ENCODE results near the gene PPARD.
A peak's percentile ranks its signal among the peaks of the same experiment; 100 is the strongest.

Gene PPARD

GRCh38 chr6:35411066-35411465, 68.7 kb downstream of the PPARD start:
- H3K36me3 ChIP-seq (ENCODE audit: control insufficient read depth in 1 of 2, insufficient read depth in 2 of 2, low read depth in 1 of 2, low read length in 2 of 2), result peaks cover 22 to 32% of the 10 kb centered on the region in 2 experiments
- WGBS, result 95% methylated on average over 9 of the region's 9 CpGs
- H3K9ac ChIP-seq (ENCODE audit: low read length), result no peak overlapping the region
- peaks cover 12% of the 10 kb centered on the region for H3K4me1 ChIP-seq (ENCODE audit: control insufficient read depth, insufficient read depth, low read depth, low read length)
- H2BK12ac ChIP-seq (ENCODE audit: low read length in 2 of 2), result no peak overlapping the region
- H2BK5ac ChIP-seq (ENCODE audit: low read depth, low read length, poor library complexity, severe bottlenecking), result no peak overlapping the region
- no peak for DNase-seq
- peak overlapping the region; percentile 24 for H4K91ac ChIP-seq (ENCODE audit: low read length)
- no peaks in the 10 kb centered on the region for H3K9me3 ChIP-seq (ENCODE audit: control insufficient read depth, low read length)
- no peak overlapping the region for H2AK5ac ChIP-seq (ENCODE audit: low read length, severe bottlenecking)
- H3K27me3 ChIP-seq (ENCODE audit: control insufficient read depth in 1 of 2, insufficient read depth in 1 of 2, low read length in 2 of 2), result no peaks in the 10 kb centered on the region
- no peak overlapping the region for H3K4me3 ChIP-seq (ENCODE audit: insufficient read depth in 1 of 2, low read depth in 1 of 2, low read length in 2 of 2)
- peaks cover 6% of the 10 kb centered on the region for H3K79me1 ChIP-seq (replicated peaks; ENCODE audit: low read length, poor library complexity, severe bottlenecking)
- no peak overlapping the region for H2AFZ ChIP-seq (ENCODE audit: low read depth, low read length)
- H3K4ac ChIP-seq (ENCODE audit: low read depth in 1 of 2, low read length in 2 of 2), result no peak overlapping the region
- H3K23ac ChIP-seq (ENCODE audit: low read length in 2 of 2), result no peak overlapping the region
- H2BK120ac ChIP-seq (ENCODE audit: low read depth, low read length), result no peak overlapping the region
- no peak overlapping the region for H3K27ac ChIP-seq (ENCODE audit: low read length, poor library complexity, severe bottlenecking)
- H3K4me2 ChIP-seq (ENCODE audit: low read length, poor library complexity, severe bottlenecking), result no peak overlapping the region
- H3K14ac ChIP-seq (ENCODE audit: low read length in 2 of 2), result no peak overlapping the region
- H2BK15ac ChIP-seq (ENCODE audit: low read depth, poor library complexity, severe bottlenecking), result no peak overlapping the region
- no peak overlapping the region for H4K8ac ChIP-seq (ENCODE audit: low read length)
- H3K18ac ChIP-seq (ENCODE audit: low read depth in 1 of 2, low read length in 2 of 2), result no peak overlapping the region

DNA sequence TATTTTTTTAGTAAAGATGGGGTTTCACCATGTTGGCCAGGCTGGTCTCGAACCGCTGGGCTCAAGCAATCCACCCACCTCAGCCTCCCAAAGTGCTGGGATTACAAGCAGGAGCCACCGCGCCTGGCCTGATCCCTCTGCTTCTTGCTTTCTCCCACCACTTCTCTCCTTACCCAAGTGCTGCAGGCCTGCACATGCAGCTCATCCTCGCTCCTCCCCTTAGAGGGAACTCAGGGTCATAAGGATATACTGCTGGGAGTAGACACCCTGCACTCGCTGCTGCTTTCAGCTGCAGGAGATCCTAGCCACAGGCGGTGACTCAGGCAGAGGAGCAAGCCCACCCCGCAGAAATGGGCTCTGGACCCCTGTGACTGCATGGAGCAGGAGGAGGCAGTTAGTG, 69.7 kb downstream of the PPARD start:
- Histone ChIP-seq H2BK15ac (ENCODE audit: low read depth, poor library complexity, severe bottlenecking) (no peak overlapping the region), H4K91ac (ENCODE audit: low read length) (no peak overlapping the region), H3K27ac (ENCODE audit: low read length, poor library complexity, severe bottlenecking) (no peak overlapping the region), H3K79me1 (replicated peaks; ENCODE audit: low read length, poor library complexity, severe bottlenecking) (peaks cover 6% of the 10 kb centered on the region), H3K23ac (ENCODE audit: low read length in 2 of 2) (no peak overlapping the region), H3K4me1 (ENCODE audit: control insufficient read depth, insufficient read depth, low read depth, low read length) (peaks cover 5% of the 10 kb centered on the region), H4K8ac (ENCODE audit: low read length) (no peak overlapping the region), H3K9ac (ENCODE audit: low read length) (no peak overlapping the region), H3K36me3 (ENCODE audit: control insufficient read depth in 1 of 2, insufficient read depth in 2 of 2, low read depth in 1 of 2, low read length in 2 of 2) (peaks cover 23 to 38% of the 10 kb centered on the region in 2 experiments), H2BK5ac (ENCODE audit: low read depth, low read length, poor library complexity, severe bottlenecking) (no peak overlapping the region), H2BK120ac (ENCODE audit: low read depth, low read length) (no peak overlapping the region), H3K14ac (ENCODE audit: low read length in 2 of 2) (no peak overlapping the region), H3K9me3 (ENCODE audit: control insufficient read depth, low read length) (no peaks in the 10 kb centered on the region), H2BK12ac (ENCODE audit: low read length in 2 of 2) (no peak overlapping the region), H3K4me2 (ENCODE audit: low read length, poor library complexity, severe bottlenecking) (no peak overlapping the region), H3K27me3 (ENCODE audit: control insufficient read depth in 1 of 2, insufficient read depth in 1 of 2, low read length in 2 of 2) (no peaks in the 10 kb centered on the region), H3K4me3 (ENCODE audit: insufficient read depth in 1 of 2, low read depth in 1 of 2, low read length in 2 of 2) (no peak overlapping the region), H2AK5ac (ENCODE audit: low read length, severe bottlenecking) (no peak overlapping the region), H3K18ac (ENCODE audit: low read depth in 1 of 2, low read length in 2 of 2) (no peak overlapping the region), H3K4ac (ENCODE audit: low read depth in 1 of 2, low read length in 2 of 2) (no peak overlapping the region), H2AFZ (ENCODE audit: low read depth, low read length) (no peak overlapping the region)
- no peak for DNase-seq
- 97% methylated on average over 8 of the region's 8 CpGs for WGBS

DNA sequence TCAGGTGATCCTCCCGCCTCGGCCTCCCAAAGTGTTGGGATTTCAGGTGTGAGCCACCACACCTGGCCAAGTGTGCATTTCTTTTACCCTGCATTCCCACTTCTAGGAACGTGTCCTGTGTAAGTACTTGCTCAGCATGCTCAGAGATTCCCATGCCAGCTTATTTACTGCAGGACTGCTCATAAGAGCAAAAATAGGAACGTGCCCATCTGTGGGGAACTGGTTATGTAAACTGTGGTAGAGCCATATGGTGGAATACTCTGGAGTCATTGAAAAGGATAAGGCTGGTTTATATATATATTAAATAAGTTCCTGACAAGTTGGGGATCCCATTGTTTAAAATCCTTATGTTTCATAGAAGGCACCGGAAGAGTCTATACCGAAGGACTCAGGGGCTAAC, 71.6 kb downstream of the PPARD start:
- Histone ChIP-seq H2BK120ac (ENCODE audit: low read depth, low read length) (no peak overlapping the region), H2BK12ac (ENCODE audit: low read length in 2 of 2) (no peak overlapping the region), H3K4me3 (ENCODE audit: insufficient read depth in 1 of 2, low read depth in 1 of 2, low read length in 2 of 2) (no peak overlapping the region), H3K27me3 (ENCODE audit: control insufficient read depth in 1 of 2, insufficient read depth in 1 of 2, low read length in 2 of 2) (no peaks in the 10 kb centered on the region), H3K4ac (ENCODE audit: low read depth in 1 of 2, low read length in 2 of 2) (no peak overlapping the region), H3K36me3 (ENCODE audit: control insufficient read depth in 1 of 2, insufficient read depth in 2 of 2, low read depth in 1 of 2, low read length in 2 of 2) (peaks cover 29 to 48% of the 10 kb centered on the region in 2 experiments), H4K8ac (ENCODE audit: low read length) (no peak overlapping the region), H4K91ac (ENCODE audit: low read length) (no peak overlapping the region), H2BK15ac (ENCODE audit: low read depth, poor library complexity, severe bottlenecking) (no peak overlapping the region), H3K79me1 (replicated peaks; ENCODE audit: low read length, poor library complexity, severe bottlenecking) (no peaks in the 10 kb centered on the region), H3K14ac (ENCODE audit: low read length in 2 of 2) (no peak overlapping the region), H2AK5ac (ENCODE audit: low read length, severe bottlenecking) (no peak overlapping the region), H2AFZ (ENCODE audit: low read depth, low read length) (no peak overlapping the region), H3K27ac (ENCODE audit: low read length, poor library complexity, severe bottlenecking) (no peak overlapping the region), H3K4me1 (ENCODE audit: control insufficient read depth, insufficient read depth, low read depth, low read length) (peaks cover 4% of the 10 kb centered on the region), H3K18ac (ENCODE audit: low read depth in 1 of 2, low read length in 2 of 2) (no peak overlapping the region), H2BK5ac (ENCODE audit: low read depth, low read length, poor library complexity, severe bottlenecking) (no peak overlapping the region), H3K4me2 (ENCODE audit: low read length, poor library complexity, severe bottlenecking) (no peak overlapping the region), H3K9ac (ENCODE audit: low read length) (no peak overlapping the region), H3K23ac (ENCODE audit: low read length in 2 of 2) (no peak overlapping the region), H3K9me3 (ENCODE audit: control insufficient read depth, low read length) (no peaks in the 10 kb centered on the region)
- no peak for DNase-seq
- WGBS, result 97% methylated on average over 6 of the region's 6 CpGs

DNA sequence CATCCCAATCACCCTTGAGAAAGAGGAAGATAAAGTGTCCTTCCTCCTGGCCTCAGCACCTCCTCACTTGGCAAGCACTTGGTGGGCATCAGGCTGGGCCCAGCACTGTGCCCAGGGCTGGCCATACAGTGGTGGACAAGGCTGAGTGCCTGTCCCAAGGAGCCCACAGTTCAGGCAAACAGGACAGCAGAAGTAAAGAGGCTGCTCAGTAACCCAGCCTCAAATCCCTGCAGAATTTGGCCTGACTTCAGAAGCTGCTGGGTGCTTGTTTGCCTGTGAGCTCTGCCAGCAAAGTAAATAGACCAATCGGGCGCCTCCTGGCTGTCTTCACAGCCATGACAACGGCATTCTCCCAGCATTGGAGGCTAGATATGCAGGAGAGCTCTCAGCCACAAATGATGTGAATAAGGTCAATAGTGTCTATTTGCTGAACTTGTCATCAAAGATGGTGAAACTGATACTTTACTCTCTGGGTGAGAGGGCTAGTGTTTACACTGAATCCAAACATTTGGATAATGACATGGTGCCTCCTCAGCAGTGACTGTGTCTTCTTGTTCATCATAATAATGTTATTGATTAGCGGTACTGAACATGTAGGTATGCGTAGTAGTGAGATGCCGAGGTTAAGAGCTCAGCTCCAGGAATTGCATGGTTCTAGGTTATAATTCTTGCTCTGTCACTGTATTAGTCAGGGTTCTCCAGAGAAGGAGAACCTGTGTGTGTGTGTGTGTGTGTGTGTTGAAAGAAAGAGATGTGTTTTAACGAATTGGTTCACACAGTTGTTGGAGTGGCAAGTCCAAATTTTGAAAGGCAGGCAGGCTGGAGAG, 72.9 kb downstream of the PPARD start:
- H3K9ac ChIP-seq (ENCODE audit: low read length), result peak overlapping the region; percentile 20
- DNase-seq, result peak; percentile 90
- no peak overlapping the region for H4K8ac ChIP-seq (ENCODE audit: low read length)
- no peak overlapping the region for H2BK120ac ChIP-seq (ENCODE audit: low read depth, low read length)
- peak overlapping the region in 1 of 2 experiments; percentile 20 for H3K4ac ChIP-seq (ENCODE audit: low read depth in 1 of 2, low read length in 2 of 2)
- H3K79me1 ChIP-seq (replicated peaks; ENCODE audit: low read length, poor library complexity, severe bottlenecking), result peaks cover 1% of the 10 kb centered on the region
- no peak overlapping the region for H4K91ac ChIP-seq (ENCODE audit: low read length)
- no peak overlapping the region for H3K23ac ChIP-seq (ENCODE audit: low read length in 2 of 2)
- no peak overlapping the region for H2BK12ac ChIP-seq (ENCODE audit: low read length in 2 of 2)
- no peak overlapping the region for H3K18ac ChIP-seq (ENCODE audit: low read depth in 1 of 2, low read length in 2 of 2)
- H3K4me2 ChIP-seq (ENCODE audit: low read length, poor library complexity, severe bottlenecking), result no peak overlapping the region
- H3K36me3 ChIP-seq (ENCODE audit: control insufficient read depth in 1 of 2, insufficient read depth in 2 of 2, low read depth in 1 of 2, low read length in 2 of 2), result peaks cover 35 to 51% of the 10 kb centered on the region in 2 experiments
- H3K14ac ChIP-seq (ENCODE audit: low read length in 2 of 2), result no peak overlapping the region
- H2AK5ac ChIP-seq (ENCODE audit: low read length, severe bottlenecking), result no peak overlapping the region
- 60% methylated on average over 7 of the region's 7 CpGs for WGBS
- H3K9me3 ChIP-seq (ENCODE audit: control insufficient read depth, low read length), result no peaks in the 10 kb centered on the region
- H3K27ac ChIP-seq (ENCODE audit: low read length, poor library complexity, severe bottlenecking), result no peak overlapping the region
- H3K4me3 ChIP-seq (ENCODE audit: insufficient read depth in 1 of 2, low read depth in 1 of 2, low read length in 2 of 2), result no peak overlapping the region
- no peak overlapping the region for H2BK15ac ChIP-seq (ENCODE audit: low read depth, poor library complexity, severe bottlenecking)
- H2BK5ac ChIP-seq (ENCODE audit: low read depth, low read length, poor library complexity, severe bottlenecking), result no peak overlapping the region
- no peak overlapping the region for H2AFZ ChIP-seq (ENCODE audit: low read depth, low read length)
- H3K27me3 ChIP-seq (ENCODE audit: control insufficient read depth in 1 of 2, insufficient read depth in 1 of 2, low read length in 2 of 2), result no peaks in the 10 kb centered on the region
- H3K4me1 ChIP-seq (ENCODE audit: control insufficient read depth, insufficient read depth, low read depth, low read length), result peaks cover 13% of the 10 kb centered on the region
